HG03045 (cell line): ENCODE measurements around the gene CD44.
"Not testable (repeated sequence)": the region's sequence is repeated elsewhere in the genome, so short reads cannot be mapped to it uniquely, and the experiment has no call there.

Experiments
- ATAC-seq: cut with Tn5 transposase; IDR thresholded peaks from one replicate; pipeline ENCODE4 v1.9.1; 2021; ENCODE audit warnings: mild to moderate bottlenecking, moderate library complexity; ENCODE audit not compliant: unreplicated experiment

Gene CD44

GRCh38 chr11:35207471-35208403 lies 68.8 kb downstream of the CD44 start:
- ATAC-seq, result no peak

GRCh38 chr11:35208795-35209194 lies 69.8 kb downstream of the CD44 start:
- ATAC-seq, result no peak

GRCh38 chr11:35210876-35211546 lies 72.0 kb downstream of the CD44 start:
- no peak for ATAC-seq

DNA sequence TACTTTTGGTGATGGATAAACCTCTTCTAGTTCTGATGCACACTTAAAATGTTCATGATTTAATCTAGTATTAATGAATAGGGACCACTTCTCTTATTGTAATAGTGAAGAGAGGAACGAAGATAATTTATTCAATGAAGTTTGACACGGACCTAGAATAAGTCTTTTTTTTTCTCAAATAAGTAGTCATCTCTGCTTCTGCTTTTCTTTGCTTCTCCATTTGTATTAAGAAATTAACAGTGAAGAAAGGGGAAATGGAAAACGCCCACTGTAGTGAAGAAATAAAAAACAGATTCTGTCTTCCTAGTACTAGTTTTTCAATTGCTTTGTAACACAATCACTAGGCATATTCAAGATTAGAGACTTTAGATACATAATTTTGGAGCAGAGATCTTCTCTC lies 73.0 kb downstream of the CD44 start:
- no peak for ATAC-seq

DNA sequence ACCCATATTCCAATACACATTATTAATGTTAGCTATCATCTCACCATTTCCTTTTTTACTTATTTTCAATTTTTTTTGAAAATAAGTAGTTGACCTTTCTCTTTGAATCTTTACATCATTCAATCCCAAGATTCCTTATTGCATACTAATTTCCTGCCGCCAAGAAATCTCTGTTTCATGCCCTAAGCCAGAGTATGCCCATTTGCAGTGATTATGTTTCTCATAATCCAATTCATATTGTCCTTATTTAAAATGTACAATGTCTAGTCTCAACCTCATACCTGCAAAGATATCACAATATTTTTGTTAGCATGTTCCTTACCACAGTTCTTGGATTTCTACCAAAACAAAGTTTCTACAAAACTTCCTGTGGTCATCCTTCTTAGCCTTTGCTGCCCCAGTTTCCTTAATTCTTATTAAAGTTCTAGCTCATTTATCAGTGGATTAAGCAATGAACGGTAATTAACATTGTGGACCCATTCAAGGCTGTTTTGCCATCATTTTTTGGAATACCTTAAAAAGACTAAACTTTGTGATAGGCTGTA lies 75.3 kb downstream of the CD44 start:
- no peak for ATAC-seq

DNA sequence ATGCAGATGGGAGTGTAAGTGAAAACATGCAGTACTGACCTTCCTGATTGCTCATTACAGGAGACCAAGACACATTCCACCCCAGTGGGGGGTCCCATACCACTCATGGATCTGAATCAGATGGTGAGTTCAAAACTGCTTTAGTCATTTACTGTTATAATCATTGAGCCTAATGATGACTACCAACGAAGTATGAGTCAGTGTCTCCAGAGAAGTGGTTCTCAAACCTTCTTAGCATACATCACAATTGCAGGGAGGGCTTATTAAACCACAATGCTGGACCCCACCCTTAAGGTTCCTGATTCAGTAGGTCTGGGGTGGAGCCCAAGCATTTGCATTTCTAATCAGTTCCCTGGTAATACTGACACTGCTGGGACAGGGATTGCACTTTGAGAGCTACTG lies 75.8 kb downstream of the CD44 start:
- no peak for ATAC-seq

DNA sequence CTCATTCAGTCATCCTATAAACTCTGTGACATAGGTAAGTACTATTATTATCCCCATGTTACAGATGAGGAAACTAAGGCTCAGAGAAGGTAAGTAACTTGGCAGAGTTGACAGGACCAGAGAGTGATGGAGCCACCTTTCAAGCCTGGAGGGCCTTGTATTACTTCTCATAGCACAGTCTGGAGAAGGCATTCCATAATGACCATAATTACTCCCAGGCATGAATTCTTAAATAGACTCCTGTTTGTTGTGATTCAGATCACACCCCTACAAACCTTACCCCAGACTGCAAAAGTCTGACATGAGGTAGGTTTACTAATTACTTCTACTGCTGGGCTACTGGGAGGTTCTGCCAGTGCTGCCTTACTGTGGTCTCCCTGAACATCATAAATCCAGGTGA lies 77.0 kb downstream of the CD44 start:
- ATAC-seq, result no peak

DNA sequence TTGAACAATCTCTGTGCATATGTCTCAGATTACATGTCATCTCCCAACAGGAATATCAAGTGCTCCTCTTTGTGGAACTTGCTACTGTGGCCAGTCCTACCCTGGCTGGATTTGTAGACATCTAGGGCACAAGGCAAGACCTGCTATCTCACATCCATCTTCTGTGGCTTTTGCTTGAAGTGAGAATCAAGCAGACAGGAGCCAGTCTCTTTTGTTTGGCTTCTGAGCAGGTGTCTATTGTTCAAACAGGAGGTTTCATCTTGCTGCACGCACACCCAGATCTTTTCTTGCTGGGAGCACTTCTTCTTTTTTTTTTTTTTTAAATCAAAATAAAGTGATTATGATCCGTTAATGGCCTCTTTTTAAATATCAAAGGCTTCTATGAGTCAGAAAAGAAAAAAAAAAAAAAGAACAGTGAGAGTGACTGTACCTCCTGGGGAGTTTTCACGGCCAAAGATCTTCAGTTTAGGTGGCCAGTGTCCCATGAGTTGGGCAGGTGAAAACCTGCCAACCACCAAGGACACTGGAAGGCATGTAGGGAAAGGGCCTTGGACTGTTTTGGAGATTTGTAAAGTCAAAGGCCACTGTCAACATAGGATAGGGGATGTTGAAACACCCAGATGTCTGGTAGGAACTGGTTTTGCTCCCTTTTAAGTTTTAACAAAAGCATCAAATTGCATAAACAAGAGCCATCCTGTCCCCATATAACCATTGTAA lies 78.1 kb downstream of the CD44 start:
- no peak for ATAC-seq

DNA sequence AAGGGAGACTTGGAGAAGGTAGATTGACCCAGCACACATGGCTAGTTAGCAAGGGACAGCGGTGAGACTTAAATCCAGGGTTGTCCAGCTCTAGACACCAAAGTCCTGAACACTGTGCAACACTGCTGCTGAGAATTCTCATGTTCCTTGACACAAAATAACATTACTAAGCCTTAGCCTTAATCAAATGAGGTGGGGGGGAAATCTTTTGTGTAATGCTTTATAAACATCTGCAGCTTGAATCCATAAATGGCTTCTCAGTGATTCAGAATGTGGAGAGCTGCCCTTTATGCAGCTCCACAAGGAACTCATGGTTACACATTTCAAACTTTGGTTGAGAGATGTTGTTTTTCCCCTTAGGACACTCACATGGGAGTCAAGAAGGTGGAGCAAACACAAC lies 80.0 kb downstream of the CD44 start:
- ATAC-seq, result no peak

DNA sequence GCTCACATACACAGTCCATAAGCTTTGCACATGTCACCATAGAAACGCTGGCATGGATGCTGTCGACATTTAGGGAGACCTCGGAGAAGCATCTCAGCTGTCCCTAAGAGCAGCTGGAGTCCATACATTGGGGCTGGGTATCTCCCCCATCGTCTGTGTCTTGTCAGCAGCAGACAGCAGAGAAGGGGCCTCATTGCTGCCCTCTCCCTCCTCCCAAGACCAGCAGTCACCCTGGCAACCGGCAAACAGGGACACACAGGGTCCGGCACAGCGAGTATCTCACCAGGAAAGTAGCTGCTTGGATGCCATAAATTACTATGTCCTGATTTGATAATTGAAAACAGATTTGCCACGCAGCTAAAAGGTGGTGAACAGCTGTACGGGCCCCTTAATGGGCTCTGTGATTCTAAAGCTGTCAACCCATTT lies 84.4 kb downstream of the CD44 start:
- ATAC-seq, result no peak

- no peak for ATAC-seq
Observed at GRCh38 chr11:35223991-35224390, 85.0 kb downstream of the CD44 start.

- ATAC-seq, result no peak
Observed at GRCh38 chr11:35225946-35226520, 87.1 kb downstream of the CD44 start.

- ATAC-seq, result not testable (repeated sequence)
Observed at GRCh38 chr11:35226756-35227155, 87.8 kb downstream of the CD44 start.

DNA sequence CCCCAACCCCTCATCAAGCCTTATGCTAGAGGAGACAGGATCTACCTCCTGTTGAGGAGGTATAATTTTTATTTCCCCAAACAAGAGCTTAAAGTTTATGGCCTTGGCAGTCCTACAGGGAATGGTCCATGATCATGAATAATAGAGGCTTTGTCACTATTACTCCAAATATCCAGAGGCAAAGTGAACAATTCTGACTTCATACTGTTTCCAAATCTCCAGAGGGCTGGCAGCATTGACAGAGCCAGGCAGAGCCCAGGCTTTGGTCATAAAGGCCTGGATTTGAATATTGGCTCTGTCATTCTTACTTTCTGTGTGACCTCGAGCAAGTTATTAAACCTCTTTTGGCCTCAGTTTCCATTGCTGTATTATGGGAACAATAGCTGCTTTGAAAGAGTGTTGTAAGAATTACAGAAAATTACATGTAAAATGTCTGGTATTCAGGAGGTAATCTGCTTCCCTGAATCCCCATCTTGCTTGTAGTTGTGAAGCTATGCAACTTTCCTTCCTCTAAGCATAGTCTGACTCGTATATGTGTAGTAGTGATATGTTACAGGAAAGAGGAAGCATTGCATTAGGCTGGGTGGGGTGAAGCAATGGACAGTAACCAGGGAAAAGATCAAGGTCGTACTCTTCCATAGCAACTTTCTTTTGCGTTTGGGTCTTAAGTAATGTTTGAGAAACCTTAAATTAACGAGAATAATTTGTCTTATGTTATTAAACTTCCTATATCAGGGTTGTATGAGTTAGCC lies 88.8 kb downstream of the CD44 start:
- ATAC-seq, result no peak

GRCh38 chr11:35228328-35228725 lies 89.4 kb downstream of the CD44 start:
- no peak for ATAC-seq

DNA sequence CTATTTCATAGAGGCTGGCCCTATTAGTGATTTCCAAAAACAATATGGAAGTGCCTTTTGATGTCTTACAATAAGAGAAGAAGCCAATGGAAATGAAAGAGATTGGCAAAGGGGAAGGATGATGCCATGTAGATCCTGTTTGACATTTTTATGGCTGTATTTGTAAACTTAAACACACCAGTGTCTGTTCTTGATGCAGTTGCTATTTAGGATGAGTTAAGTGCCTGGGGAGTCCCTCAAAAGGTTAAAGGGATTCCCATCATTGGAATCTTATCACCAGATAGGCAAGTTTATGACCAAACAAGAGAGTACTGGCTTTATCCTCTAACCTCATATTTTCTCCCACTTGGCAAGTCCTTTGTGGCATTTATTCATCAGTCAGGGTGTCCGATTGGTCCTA lies 91.4 kb downstream of the CD44 start:
- ATAC-seq, result no peak

DNA sequence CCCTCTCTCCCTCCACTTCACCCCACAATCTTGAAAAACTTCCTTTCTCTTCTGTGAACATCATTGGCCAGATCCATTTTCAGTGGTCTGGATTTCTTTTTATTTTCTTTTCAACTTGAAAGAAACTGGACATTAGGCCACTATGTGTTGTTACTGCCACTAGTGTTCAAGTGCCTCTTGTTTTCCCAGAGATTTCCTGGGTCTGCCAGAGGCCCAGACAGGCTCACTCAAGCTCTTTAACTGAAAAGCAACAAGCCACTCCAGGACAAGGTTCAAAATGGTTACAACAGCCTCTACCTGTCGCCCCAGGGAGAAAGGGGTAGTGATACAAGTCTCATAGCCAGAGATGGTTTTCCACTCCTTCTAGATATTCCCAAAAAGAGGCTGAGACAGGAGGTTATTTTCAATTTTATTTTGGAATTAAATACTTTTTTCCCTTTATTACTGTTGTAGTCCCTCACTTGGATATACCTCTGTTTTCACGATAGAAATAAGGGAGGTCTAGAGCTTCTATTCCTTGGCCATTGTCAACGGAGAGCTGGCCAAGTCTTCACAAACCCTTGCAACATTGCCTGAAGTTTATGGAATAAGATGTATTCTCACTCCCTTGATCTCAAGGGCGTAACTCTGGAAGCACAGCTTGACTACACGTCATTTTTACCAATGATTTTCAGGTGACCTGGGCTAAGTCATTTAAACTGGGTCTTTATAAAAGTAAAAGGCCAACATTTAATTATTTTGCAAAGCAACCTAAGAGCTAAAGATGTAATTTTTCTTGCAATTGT lies 92.3 kb downstream of the CD44 start:
- no peak for ATAC-seq

GRCh38 chr11:35232891-35233330 lies 93.9 kb downstream of the CD44 start:
- no peak for ATAC-seq

GRCh38 chr11:35233518-35233917 lies 94.5 kb downstream of the CD44 start:
- no peak for ATAC-seq
